GM20431 (cell line): ENCODE data around the gene GPR153.

ENCODE experiments used
- in situ Hi-C: fragments of 300-500 bp; cut with MseI, MboI; formaldehyde crosslinking; loops from one replicate; pipeline ENCODE4 v1.15.0; 2020; ENCODE audit warnings: low sequenced_read_pairs; ENCODE audit not compliant: unreplicated experiment

GPR153 gene

DNA sequence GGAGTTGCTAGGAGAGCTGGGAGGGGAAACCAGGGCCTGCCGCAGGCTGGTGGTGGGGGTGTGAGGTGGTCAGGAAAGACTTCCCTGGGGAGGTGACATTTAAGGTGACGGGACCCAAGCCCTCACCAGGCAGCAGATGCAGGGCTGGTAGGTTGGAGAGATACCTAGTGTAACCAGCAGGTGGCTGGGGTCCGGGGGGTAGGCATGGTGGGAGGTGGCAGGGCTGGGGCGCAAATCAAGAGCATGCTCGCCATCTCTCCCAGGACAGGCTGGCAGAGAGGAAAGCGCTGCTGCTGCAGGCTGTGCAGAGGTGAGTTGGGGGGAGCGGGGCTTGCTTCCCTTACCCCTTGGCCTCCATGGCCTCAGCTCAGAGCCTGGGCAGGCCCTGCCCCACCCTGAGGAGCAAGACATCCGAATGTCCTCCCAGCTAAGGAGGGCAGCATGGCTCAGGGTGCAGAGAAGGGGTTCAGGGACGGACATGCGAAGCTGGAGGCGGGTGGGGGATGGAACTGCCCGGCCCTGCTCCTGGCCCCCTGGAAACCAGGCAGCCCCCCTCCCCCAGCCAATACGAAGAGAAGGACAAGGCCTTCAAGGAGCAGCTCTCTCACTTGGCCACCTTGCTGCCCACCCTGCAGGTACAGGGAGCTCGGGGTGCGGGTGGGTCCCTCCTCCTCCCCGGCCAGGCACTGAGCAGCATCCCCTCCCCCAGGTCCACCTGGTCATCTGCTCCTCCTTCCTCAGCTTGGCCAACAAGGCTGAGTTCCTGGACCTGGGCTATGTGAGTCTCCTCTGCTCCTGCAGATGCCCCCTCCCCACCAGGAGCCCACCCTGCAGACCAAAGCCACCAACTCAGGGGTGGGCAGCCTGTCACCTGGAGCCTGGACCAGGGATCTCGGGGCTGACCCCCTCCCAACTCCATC is 51.0 kb downstream of the GPR153 start:
- in situ Hi-C loops, result no loop called here

DNA sequence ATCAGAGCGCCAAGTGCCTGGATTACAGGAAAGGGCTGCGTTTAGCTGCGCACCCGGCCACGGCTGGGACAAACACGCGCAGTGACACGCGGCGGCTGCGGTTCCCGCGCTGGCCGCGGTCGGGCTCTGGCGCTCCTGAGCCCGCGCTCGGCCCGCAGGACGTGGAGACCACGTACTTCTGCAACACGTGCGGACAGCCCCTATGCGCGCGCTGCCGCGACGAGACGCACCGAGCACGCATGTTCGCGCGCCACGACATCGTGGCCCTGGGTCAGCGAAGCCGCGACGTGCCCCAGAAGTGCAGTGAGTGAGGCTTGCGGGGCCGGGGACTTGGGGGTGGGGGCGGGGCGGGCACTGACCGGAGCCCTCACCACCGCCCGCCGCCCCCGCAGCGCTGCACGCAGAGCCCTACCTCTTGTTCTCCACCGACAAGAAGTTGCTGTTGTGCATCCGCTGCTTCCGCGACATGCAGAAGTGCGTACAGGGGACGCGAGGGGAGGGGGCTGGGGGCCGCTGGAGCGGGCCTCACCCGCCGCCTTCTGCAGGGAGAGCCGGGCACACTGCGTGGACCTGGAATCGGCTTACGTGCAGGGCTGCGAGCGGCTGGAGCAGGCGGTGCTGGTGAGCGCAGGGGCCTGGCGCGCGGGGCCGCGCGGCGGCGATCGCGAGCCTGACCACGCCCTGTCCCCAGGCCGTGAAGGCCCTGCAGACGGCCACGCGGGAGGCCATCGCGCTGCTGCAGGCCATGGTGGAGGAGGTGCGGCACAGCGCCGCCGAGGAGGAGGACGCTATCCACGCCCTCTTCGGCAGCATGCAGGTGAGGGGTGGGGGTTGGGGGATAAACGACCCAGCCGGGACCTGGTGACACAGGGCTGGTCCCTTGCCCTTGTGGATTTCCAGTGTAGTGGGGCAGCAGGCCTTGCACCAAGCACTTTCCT is 51.9 kb downstream of the GPR153 start:
- in situ Hi-C loops, result no loop called here

DNA sequence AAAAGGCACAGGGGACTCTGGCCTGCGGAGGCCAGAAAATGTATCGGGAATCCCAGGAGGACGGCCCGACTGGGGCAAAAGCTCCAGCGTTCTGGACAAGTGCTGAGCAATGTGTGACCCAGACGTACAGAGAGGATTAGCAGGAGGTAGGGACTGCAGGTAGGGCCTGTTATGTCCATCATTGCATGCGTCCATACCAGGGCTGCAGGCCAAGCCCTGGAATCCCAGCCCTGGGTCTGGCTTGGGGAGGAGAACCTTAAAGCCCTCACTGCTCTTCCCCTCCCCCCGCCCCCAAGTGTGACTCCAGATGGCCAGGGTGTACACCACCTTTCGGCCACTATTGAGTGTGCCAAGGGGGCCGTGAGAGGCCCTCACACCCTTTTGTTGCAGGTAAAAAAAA is 53.0 kb downstream of the GPR153 start:
- in situ Hi-C loops, result no loop called here

DNA sequence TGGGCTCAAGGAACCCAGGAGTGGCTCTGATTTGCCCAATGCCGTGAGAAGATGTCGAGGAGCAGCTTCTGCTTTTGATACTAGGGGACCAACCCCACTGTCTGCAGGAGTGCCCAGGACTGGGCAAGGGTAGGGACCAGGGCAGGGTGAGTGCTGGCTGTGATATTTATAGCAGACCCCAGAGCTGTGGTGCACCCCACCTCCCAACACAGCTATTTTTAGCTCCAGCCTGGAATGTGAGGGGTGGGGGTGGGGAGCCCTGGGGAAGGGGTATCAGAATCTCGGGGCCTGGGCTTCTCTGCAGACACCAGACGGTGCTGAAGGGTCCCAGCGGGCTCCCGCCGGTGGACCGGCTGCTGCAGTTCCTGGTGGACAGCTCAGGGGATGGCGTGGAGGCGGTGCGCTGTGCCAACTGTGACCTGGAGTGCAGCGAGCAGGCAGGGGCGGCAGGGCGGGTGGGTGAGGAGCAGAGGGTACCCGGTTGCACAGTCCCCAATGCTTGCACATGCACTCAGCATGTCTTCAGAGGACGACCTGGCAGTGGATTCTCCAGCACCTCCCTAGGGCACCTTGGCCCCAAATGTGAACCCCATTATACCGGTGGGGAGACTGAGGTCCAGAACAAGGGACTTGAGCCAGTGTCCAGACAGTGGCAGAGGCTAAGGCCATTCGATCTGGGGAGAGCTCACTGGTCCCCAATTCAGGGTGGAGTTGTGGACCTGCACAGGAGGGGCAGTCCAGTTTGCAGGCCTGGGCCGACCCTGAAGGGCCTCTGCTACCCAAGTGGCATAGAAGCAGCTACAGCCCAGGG is 53.6 kb downstream of the GPR153 start:
- in situ Hi-C loops, result no loop called here

DNA sequence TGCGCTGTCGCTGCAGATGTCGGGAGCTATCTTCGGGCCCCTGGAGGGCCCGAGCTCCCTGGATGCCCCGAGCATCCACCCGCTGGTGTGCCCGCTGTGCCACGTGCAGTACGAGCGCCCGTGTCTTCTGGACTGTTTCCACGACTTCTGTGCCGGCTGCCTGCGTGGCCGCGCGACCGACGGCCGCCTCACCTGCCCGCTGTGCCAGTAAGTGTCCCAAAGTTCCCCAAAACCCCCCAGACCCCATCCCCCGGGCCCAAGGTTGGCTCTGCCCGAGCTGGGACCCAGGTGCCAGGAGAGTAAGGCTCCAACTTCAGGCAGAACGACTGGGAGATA is 54.4 kb downstream of the GPR153 start:
- in situ Hi-C loops, result no loop called here

DNA sequence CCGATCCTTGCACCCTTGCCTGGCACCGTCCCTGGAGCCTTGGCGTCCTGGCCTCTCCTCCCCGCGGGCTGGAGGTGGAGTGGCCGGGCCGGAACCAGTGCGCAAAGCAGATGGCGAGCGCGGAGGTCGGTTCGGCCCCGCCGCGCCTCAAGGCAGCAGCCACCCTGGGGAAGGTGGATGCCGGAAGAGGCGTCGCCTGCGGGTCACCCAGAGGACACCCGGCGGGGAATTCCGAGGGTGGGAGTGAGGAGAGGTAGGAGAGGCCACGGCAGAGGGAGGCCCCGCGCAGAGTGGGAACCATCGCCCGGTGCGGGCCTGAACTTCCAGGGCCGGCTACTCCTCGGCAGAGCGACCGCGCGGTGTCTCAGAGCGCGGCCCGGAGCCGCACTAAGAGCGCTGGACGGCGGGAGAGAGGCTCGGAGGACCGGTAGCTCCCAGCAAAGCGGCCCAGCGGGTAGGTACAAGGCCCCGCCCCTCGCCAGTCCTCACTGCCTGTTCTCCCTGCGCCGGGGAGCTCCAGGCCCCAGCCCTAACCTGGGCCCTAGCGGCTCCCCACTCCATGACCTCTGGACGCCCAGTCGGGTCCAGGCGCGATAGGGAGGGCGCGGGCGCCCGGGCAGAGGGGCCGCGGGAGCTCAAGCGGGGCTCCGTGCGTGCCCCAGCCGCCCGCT is 54.9 kb downstream of the GPR153 start, which contains the start of gene RNF207:
TSS of gene RNF207 (plus strand) at position 271 of the 671 bp plus-strand sequence. CDS start 417 bp downstream, outside the sequence.
- in situ Hi-C loops, result no loop called here

DNA sequence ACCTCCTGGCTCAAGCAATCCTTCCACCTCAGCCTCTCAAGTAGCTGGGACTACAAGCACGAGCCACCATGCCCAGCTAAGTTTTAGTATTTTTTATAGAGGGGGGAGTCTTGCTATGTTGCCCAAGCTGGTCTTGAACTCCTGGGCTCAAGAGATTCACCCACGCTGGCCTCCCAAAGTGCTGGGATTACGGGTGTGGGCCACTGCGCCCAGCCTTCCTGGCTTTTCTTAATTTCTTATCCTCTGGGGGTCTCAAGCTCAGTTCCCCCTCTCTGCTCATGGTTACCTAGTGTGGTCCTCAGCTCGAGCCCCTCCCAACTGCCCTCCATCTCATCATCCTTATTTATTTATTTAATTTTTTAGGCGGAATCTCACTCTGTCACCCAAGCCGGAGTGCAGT is 58.6 kb downstream of the GPR153 start:
- in situ Hi-C loops, result no loop called here

DNA sequence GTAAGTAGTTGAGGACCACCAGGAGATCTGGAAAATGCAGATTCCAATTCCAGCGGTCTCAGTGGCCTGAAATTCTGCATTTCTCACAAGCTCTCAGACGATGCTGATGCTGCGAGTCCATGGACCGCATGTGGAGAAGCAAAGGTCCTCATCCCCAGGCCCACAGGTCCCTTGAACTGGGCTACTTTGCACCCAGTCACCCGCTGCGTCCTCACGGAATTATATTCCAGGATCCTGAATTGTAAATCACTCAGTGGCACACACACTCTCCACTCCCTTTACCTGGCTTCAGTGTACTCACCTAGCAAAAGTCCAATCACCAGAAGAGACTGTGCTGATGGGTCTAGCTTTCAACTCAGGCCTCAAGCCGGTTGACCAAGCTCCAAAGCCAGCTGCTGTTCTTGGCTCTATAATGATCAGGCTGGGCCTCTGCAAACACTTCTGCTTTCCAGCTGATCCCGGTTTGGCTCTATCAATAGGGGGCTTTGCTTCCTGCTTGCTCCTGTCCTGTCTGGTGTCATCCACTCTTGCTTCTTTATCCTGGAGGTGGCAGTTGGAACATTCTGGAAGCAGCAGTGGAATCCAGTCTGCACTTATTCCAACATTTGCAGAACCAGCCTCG is 60.6 kb downstream of the GPR153 start:
- in situ Hi-C loops, result no loop called here

DNA sequence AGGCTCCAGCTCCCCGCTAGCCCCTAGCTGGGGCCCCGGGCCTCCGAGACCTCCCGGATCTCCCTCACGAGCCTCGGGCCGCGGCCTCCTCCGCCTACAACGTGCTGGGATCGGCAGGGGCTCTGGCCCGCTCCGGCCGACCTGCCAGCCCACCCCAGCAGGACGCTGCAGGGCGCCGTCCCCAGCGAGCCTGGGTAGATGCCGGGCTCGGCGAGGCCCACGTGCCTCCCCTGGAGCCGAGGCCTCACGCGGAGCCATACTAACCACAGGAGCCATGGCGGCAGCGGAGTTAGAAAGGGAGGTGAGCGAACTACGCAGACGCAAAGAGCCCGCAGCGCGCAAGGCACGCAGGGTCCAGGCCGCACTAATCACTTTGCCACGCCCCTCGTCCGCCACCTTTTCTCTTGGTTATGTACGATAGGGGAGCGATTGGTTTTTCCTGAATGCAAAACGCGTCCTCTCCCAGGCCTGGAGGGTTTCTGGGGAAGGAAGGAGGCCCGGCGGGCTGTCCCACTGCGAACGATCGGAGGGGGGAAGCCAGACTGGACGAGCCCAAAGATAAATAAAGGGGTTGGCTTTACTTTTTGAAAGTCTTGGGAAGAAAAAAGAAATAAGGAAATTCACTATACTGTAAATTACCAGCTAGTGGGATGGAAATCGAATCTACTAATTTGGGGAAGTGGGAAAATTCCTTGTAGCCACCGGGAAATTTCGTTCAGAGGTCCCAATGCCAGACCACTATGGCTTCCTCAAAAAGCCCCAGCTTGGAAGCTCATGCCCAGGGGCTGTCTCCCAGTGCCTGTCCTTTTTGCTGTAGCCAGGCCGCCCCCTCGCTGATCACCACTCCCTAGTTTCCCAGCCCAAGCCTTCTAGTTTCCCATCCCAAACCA is 61.4 kb downstream of the GPR153 start, which contains the start of gene RPL22:
TSS of gene RPL22 (minus strand) at position 298 of the 890 bp plus-strand sequence. CDS start at position 276, 22 bp downstream.
- in situ Hi-C loops, result no loop called here

DNA sequence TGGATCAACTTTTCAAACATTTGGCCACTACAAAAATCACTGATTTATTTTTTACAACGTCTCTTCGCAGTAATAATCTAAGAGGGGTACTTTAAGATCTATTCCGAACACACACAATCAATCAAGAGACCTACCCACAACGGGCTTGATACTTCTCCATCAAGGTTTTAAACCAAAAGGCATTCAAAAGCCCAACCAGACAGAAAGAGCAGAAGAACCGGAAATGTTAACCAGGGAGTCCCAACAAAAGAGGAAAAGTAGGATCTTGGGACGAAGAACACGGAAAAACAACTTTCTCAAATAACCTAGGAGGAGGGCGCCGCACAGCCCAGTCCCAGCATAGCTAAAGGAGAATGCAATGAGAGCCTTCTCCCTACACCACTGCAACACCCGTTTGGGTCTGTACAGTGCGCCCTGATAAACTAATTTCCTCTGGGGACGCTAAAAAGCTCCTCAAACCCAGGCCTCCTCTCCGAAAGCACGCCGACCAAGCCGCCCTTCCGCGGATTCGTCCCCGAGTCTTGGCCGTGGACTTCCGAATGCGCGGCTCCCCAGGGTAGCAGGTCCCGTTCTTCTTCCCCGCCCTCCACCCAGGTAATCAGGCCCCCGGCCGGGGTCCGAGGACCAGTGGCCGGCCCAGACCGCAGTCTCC is 62.1 kb downstream of the GPR153 start:
- in situ Hi-C loops, result no loop called here

DNA sequence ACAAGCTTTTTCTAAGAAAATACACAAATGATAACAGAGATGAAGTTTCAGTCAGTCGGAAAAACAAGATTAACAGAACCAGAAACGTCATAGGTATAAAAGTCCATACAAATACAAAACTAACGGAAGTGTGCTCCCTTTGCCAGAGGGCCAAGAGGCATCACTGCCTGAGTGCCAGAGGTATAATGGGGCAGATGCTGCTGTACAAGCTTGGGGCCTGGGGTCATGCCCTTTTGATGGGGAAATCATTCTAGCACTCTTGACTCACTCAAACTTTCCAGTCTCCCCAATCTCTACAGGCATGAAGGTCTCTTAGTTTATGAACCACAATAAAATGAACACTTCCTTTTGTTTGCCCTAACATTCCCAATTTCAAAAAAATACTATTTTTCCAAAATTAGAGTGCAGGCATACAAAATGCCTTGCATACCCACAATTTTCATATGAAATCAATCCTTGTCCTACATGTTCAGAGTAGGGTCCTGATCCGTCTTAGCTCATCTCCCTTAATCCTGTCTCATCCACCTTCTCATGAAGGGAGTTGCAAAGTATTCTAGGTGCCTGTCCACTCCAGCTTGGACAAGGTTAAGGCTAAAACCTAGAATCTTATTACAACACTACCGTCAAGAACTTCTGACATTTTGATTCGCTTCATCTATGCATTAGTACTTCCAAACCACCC is 63.0 kb downstream of the GPR153 start:
- in situ Hi-C loops, result no loop called here
